HUES6 (cell line): ENCODE results near the gene IGLL1.
"Not testable (repeated sequence)": the region's sequence is repeated elsewhere in the genome, so short reads cannot be mapped to it uniquely, and the experiment has no call there.

ENCODE experiments used
- H3K27ac ChIP-seq: 2 replicates; pipeline ENCODE4 v1.7.0; 2013; ENCODE audit warnings: low read depth, mild to moderate bottlenecking, low read length, inconsistent platforms
- H3K27me3 ChIP-seq: 2 replicates; pipeline ENCODE4 v1.6.1; 2013; ENCODE audit warnings: low read length; ENCODE audit not compliant: control insufficient read depth, insufficient read depth
- H3K36me3 ChIP-seq: 2 replicates; pipeline ENCODE4 v1.6.1; 2013; ENCODE audit warnings: low read length; ENCODE audit not compliant: control insufficient read depth, insufficient read depth
- H3K4me1 ChIP-seq: 2 replicates; pipeline ENCODE4 v1.6.1; 2013; ENCODE audit warnings: low read length; ENCODE audit not compliant: control insufficient read depth, insufficient read depth
- H3K4me3 ChIP-seq: 2 replicates; pipeline ENCODE4 v1.5.1; 2013; ENCODE audit warnings: low read depth, low read length
- H3K9ac ChIP-seq: one replicate; pipeline ENCODE4 v1.6.1; 2013; ENCODE audit warnings: mild to moderate bottlenecking, low read length
- H3K9me3 ChIP-seq: 2 replicates; pipeline ENCODE4 v1.6.1; 2013; ENCODE audit warnings: low read depth, low read length; ENCODE audit not compliant: control insufficient read depth, insufficient read depth

The IGLL1 gene

GRCh38 chr22:23579870-23580575 lies at the start of gene IGLL1:
Gene IGLL1 (minus strand): TSS chr22:23580290. CDS start chr22:23580190, 100 bp downstream.
- H3K27me3 ChIP-seq: no peaks in the 10 kb centered on the region
- H3K4me3 ChIP-seq: no peak within 1 kb of the TSS
- no peaks in the 10 kb centered on the region for H3K9me3 ChIP-seq
- H3K9ac ChIP-seq: no peak within 1 kb of the TSS
- no peaks in the 10 kb centered on the region for H3K36me3 ChIP-seq
- H3K27ac ChIP-seq: no peak within 1 kb of the TSS
- no peaks in the 10 kb centered on the region for H3K4me1 ChIP-seq

GRCh38 chr22:23628056-23628743 lies 48.1 kb upstream of the IGLL1 start:
- peaks cover 11% of the 10 kb centered on the region for H3K27me3 ChIP-seq
- H3K4me3 ChIP-seq, H3K27ac ChIP-seq, H3K9me3 ChIP-seq, H3K9ac ChIP-seq, H3K36me3 ChIP-seq, H3K4me1 ChIP-seq: not testable (repeated sequence)

GRCh38 chr22:23627401-23628055 lies 47.4 kb upstream of the IGLL1 start:
- not testable (repeated sequence) for H3K36me3 ChIP-seq, H3K4me3 ChIP-seq, H3K4me1 ChIP-seq, H3K27ac ChIP-seq, H3K9me3 ChIP-seq, H3K9ac ChIP-seq
- H3K27me3 ChIP-seq: peaks cover 11% of the 10 kb centered on the region

- Histone ChIP-seq H3K36me3 (no peaks in the 10 kb centered on the region), H3K9ac (no peak overlapping the region), H3K27ac (no peak overlapping the region), H3K27me3 (peaks cover 11% of the 10 kb centered on the region), H3K4me1 (no peaks in the 10 kb centered on the region; the same call in 1 of the 2 replicates), H3K4me3 (no peak overlapping the region), H3K9me3 (no peaks in the 10 kb centered on the region)
Observed at GRCh38 chr22:23626286-23626975, 46.3 kb upstream of the IGLL1 start.

GRCh38 chr22:23622634-23623033 lies 42.5 kb upstream of the IGLL1 start:
- Histone ChIP-seq H3K4me3 (no peak overlapping the region), H3K9ac (no peak overlapping the region), H3K27me3 (peaks cover 11% of the 10 kb centered on the region), H3K36me3 (no peaks in the 10 kb centered on the region), H3K9me3 (no peaks in the 10 kb centered on the region), H3K27ac (no peak overlapping the region), H3K4me1 (no peaks in the 10 kb centered on the region; the same call in 1 of the 2 replicates)

DNA sequence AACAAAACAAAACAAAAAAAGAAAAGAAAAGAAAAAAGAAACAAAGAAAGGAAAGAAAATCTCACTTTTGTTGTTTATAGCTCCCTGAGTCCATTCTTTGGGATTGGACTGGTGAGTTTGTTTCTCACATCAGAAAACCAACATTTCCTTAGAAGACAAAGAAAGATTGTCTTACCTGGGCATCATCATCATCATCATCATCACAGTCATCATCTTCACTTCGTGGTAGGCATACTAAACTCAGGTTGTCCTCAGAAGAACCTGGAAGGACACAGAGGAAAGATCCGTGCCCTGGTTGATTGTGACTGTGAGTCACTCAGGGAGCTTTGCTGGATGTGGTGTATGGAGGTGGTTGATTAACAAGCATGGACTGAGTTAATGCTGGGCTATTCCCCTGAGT lies 41.8 kb upstream of the IGLL1 start:
- not testable (repeated sequence) for H3K9ac ChIP-seq, H3K4me3 ChIP-seq, H3K36me3 ChIP-seq, H3K9me3 ChIP-seq, H3K27ac ChIP-seq, H3K4me1 ChIP-seq
- peaks cover 11% of the 10 kb centered on the region for H3K27me3 ChIP-seq

GRCh38 chr22:23621082-23621780 lies 41.1 kb upstream of the IGLL1 start:
- H3K27me3 ChIP-seq: peaks cover 13% of the 10 kb centered on the region
- H3K4me1 ChIP-seq: no peaks in the 10 kb centered on the region; the same call in 1 of the 2 replicates
- no peak overlapping the region for H3K4me3 ChIP-seq
- no peak overlapping the region for H3K9ac ChIP-seq
- no peaks in the 10 kb centered on the region for H3K9me3 ChIP-seq
- no peak overlapping the region for H3K27ac ChIP-seq
- no peaks in the 10 kb centered on the region for H3K36me3 ChIP-seq

- H3K4me1 ChIP-seq: no peaks in the 10 kb centered on the region
- no peak overlapping the region for H3K4me3 ChIP-seq
- H3K9me3 ChIP-seq: no peaks in the 10 kb centered on the region
- no peak overlapping the region for H3K27ac ChIP-seq
- H3K9ac ChIP-seq: no peak overlapping the region
- H3K27me3 ChIP-seq: peaks cover 8% of the 10 kb centered on the region
- H3K36me3 ChIP-seq: no peaks in the 10 kb centered on the region
Observed at GRCh38 chr22:23613193-23613972, 33.3 kb upstream of the IGLL1 start.

DNA sequence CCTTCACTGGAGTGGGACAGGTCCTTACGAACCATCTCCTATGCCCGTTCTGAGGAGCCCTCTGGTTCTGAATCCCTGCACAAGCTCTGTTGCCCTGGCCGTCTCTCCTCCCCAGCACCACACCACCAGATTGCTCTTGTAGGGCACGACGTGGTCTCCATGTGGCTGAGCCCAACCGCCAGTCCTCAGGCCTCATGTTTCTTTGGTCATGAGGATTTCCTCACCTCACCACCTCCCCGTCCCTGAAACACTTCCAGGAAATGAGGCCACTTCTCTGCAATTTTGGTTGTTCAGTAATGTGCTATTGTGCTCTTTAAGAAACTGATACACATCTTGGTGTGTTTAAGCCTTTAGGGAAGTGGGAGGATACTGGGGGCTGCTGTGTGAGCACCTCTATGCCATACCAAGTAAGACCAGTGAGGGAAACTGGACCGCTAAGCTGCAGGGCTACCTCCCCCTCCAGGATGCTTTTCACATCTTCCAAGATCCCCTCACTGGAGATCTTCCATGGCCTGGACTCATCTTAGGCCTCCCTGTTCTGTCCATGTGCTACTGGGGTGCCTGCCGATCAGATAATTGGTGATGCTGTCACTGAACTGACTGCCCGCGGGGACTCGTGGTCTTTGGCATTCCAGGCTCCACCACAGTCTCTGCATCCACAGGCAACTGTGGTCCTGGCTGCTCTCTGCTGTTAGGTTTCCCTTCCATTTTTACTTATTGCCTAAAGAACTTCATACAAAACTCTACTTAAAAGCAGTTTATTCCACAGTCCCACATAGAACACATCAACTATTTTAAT lies 30.1 kb upstream of the IGLL1 start:
- no peaks in the 10 kb centered on the region for H3K4me1 ChIP-seq
- H3K4me3 ChIP-seq: no peak overlapping the region
- no peak overlapping the region for H3K9ac ChIP-seq
- H3K36me3 ChIP-seq: no peaks in the 10 kb centered on the region
- no peaks in the 10 kb centered on the region; the same call in 1 of the 2 replicates for H3K27me3 ChIP-seq
- H3K9me3 ChIP-seq: no peaks in the 10 kb centered on the region
- H3K27ac ChIP-seq: no peak overlapping the region
